Measurements from ENCODE around the gene ASB18. TPM values are rescaled to one million over a fixed set of nuclear protein-coding genes. Genes with fewer than 3 reads are reported as not detected.

Gene ASB18
- total and polyA plus RNA-seq, 5 experiments from 2014 or later: not detected

- POLR2A ChIA-PET: no interaction called here
- H3K27ac Mint-ChIP-seq: peak overlapping the region in 1 of 10 donors; percentile 69
- peaks cover 0 to 8% (median 4%) of the 10 kb centered on the region in 3 donors for H3K36me3 Mint-ChIP-seq
- peaks cover 0 to 5% (median 2%) of the 10 kb centered on the region in 4 donors for H3K4me1 Mint-ChIP-seq
- ATAC-seq (no peak), DNase-seq (no peak)
- peaks cover 0 to 13% (median 5%) of the 10 kb centered on the region in 9 donors for H3K9me3 Mint-ChIP-seq
- H3K4me3 Mint-ChIP-seq: no peak overlapping the region
- peaks cover 23 to 76% (median 52%) of the 10 kb centered on the region in 5 donors for H3K27me3 Mint-ChIP-seq
Measured at GRCh38 chr2:236158969-236159777, 105.0 kb downstream of the ASB18 start.

GRCh38 chr2:236157815-236158498 lies 106.2 kb downstream of the ASB18 start:
- Mint-ChIP-seq H3K4me1 (peaks cover 0 to 5% (median 2%) of the 10 kb centered on the region in 4 donors), H3K36me3 (peaks cover 0 to 16% (median 4%) of the 10 kb centered on the region in 3 donors), H3K4me3 (no peak overlapping the region), H3K27ac (no peak overlapping the region), H3K27me3 (peaks cover 23 to 77% (median 53%) of the 10 kb centered on the region in 5 donors), H3K9me3 (peaks cover 2 to 22% (median 13%) of the 10 kb centered on the region in 9 donors)
- POLR2A ChIA-PET: no interaction called here
- no peak for DNase-seq
- no peak for ATAC-seq

GRCh38 chr2:236157366-236157765 lies 106.8 kb downstream of the ASB18 start:
- DNase-seq: no peak
- Mint-ChIP-seq H3K27ac (no peak overlapping the region), H3K4me1 (peaks cover 0 to 5% (median 0%) of the 10 kb centered on the region in 4 donors), H3K4me3 (no peak overlapping the region), H3K36me3 (peaks cover 2 to 20% (median 4%) of the 10 kb centered on the region in 3 donors), H3K27me3 (peaks cover 22 to 77% (median 48%) of the 10 kb centered on the region in 5 donors), H3K9me3 (peaks cover 5 to 28% (median 18%) of the 10 kb centered on the region in 9 donors)
- no peak for ATAC-seq
- POLR2A ChIA-PET: no interaction called here

GRCh38 chr2:236156860-236157194 lies 107.4 kb downstream of the ASB18 start:
- no peak for DNase-seq
- Mint-ChIP-seq H3K4me3 (no peak overlapping the region), H3K4me1 (peaks cover 0 to 5% (median 0%) of the 10 kb centered on the region in 4 donors), H3K27me3 (peaks cover 21 to 72% (median 45%) of the 10 kb centered on the region in 5 donors), H3K36me3 (peaks cover 2 to 20% (median 4%) of the 10 kb centered on the region in 3 donors), H3K9me3 (peaks cover 5 to 32% (median 21%) of the 10 kb centered on the region in 9 donors), H3K27ac (no peak overlapping the region)
- ATAC-seq: no peak
- POLR2A ChIA-PET: no interaction called here

DNA sequence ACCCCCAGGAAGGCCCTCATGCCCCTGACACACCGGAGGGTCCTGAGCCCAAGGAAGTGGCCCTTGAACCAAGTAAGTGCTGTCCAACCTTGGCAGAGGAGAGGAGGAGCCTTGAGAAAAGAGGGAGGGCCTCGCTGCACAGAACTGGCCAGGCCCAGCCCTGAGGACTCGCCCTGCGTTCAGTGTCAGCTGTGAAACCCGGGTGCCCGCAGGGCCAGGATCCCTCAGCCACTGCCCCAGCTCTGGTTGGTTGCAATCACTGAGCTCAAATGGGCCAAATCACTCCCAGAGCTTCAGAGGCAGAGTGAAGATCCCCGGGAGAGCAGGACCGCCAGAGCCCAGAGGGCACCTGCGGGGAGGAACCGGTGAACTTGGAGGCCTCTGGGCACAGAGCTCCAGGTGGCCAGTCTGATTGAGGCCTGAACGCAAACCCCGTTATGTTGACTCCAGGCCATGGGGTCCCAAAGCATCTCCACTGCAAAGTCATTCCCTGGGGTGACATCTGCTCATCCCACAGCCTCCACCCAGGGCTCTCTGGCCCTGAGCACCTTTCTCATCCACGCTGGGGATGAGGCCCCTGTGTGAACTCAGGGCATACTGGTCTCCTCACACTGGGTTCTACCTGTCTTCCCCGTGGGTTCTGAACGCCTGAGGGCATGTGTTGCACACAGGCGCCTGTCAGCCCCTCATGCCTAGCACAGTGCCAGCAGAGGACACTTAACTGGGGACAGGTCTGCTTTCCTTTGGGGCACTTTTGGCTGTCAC lies 107.9 kb downstream of the ASB18 start:
- Mint-ChIP-seq H3K4me3 (no peak overlapping the region), H3K4me1 (peaks cover 0 to 5% (median 0%) of the 10 kb centered on the region in 4 donors), H3K27me3 (peaks cover 20 to 66% (median 39%) of the 10 kb centered on the region in 5 donors), H3K27ac (no peak overlapping the region), H3K9me3 (peaks cover 5 to 38% (median 21%) of the 10 kb centered on the region in 9 donors), H3K36me3 (peaks cover 2 to 20% (median 3%) of the 10 kb centered on the region in 3 donors)
- ATAC-seq (no peak), DNase-seq (no peak)
- POLR2A ChIA-PET: no interaction called here

- Mint-ChIP-seq H3K4me1 (peaks cover 0 to 5% (median 0%) of the 10 kb centered on the region in 4 donors), H3K4me3 (no peak overlapping the region), H3K36me3 (peaks cover 2 to 20% (median 3%) of the 10 kb centered on the region in 3 donors), H3K27ac (no peak overlapping the region), H3K9me3 (peaks cover 5 to 46% (median 24%) of the 10 kb centered on the region in 9 donors), H3K27me3 (peaks cover 19 to 58% (median 34%) of the 10 kb centered on the region in 5 donors)
- no peak for ATAC-seq
- POLR2A ChIA-PET: no interaction called here
- DNase-seq: no peak
Measured at GRCh38 chr2:236155406-236155805, 108.8 kb downstream of the ASB18 start.

DNA sequence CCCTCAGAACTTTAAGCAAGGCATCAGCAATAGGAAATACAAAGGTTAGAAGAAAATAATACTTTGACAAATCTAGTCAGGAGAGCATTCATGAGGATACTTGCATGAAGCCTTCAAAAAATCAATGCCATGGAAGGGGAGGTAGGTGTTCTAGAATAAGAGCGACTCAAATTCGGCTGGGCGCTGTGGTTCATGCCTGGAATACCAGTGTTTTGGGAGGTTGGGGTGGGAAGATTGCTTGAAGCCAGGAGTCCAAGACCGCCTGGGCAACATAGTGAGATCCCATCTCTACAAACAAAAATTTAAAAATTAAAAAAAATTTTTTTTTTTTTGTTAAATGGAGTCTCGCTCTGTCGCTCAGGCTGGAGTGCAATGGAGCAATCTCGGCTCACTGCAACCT lies 117.8 kb downstream of the ASB18 start:
- DNase-seq: no peak
- H3K4me1 Mint-ChIP-seq: peaks cover 0 to 3% (median under 1%) of the 10 kb centered on the region in 4 donors
- POLR2A ChIA-PET: no interaction called here
- H3K27ac Mint-ChIP-seq: no peak overlapping the region
- ATAC-seq: no peak
- peaks cover 12 to 40% (median 17%) of the 10 kb centered on the region in 5 donors for H3K27me3 Mint-ChIP-seq
- H3K36me3 Mint-ChIP-seq: peaks cover 0 to 2% (median 0%) of the 10 kb centered on the region in 3 donors
- peaks cover 0 to 14% (median 4%) of the 10 kb centered on the region in 9 donors for H3K9me3 Mint-ChIP-seq
- H3K4me3 Mint-ChIP-seq: no peak overlapping the region

- no peak overlapping the region for H3K4me3 Mint-ChIP-seq
- peaks cover 0 to 2% (median 0%) of the 10 kb centered on the region in 3 donors for H3K36me3 Mint-ChIP-seq
- peaks cover 11 to 52% (median 26%) of the 10 kb centered on the region in 5 donors for H3K27me3 Mint-ChIP-seq
- H3K9me3 Mint-ChIP-seq: peaks cover 0 to 2% (median 0%) of the 10 kb centered on the region in 9 donors
- H3K4me1 Mint-ChIP-seq: peaks cover 0 to 3% (median under 1%) of the 10 kb centered on the region in 4 donors
- POLR2A ChIA-PET: no interaction called here
- no peak for DNase-seq
- no peak for ATAC-seq
- H3K27ac Mint-ChIP-seq: no peak overlapping the region
Measured at GRCh38 chr2:236143811-236144210, 120.4 kb downstream of the ASB18 start.

Other genes with a start within 250 kb of the ASB18 start
- not detected for gene GBX2, start 96.0 kb downstream of the ASB18 start, total RNA-seq
- not detected for gene GBX2, start 96.0 kb downstream of the ASB18 start, polyA plus RNA-seq